ELF-1 (cell line): Measurements from ENCODE around the gene SYTL4.
A peak's percentile ranks its signal among the peaks of the same experiment; 100 is the strongest.
"Not testable (repeated sequence)": the region's sequence is repeated elsewhere in the genome, so short reads cannot be mapped to it uniquely, and the experiment has no call there.

Experiments
- DNase-seq: peaks from one replicate; pipeline ENCODE4 v3.0.0-alpha.2; 2016; ENCODE audit warnings: low read depth, low spot score

SYTL4 gene

DNA sequence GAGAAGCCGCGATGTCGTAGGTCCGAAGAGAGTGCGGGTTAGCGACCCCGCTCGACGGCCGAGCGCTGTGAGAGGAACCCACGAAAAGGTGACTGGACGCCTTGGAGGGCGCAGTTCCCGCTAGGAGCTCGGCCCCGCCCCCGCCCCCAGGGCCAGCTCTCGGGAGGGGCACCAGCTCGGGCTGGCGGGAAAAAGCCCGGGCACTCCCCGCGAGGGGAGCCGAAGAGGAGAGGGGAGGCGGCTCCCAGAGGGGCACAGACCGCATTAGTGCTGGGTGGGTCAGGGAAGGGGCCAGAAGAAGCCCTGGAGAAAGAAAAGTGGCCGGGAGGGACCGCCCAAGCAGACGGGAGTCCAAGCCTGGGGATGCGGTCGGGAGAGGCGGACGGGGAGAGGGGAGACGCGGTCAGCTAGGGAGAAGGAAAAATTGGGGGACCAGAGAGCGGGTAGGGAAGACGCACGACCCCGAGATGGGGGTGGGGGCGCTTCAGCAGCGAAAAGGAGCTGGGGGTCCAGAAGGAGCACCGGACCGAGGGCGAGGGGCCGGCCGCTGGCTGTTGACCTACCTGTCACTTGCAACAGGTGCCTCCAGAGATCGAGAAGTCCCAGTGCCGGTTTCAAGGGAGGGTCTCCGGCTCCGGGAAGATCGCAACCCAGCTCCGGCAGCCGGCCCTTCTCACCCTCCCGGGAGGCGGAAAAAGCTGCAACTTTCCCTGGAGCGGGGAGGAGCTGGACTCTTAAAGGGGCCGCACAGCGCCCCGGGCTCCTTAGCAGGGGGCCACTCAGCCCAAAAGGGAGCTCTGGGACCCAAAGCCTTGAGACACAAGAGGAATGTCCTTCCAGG, at the start of gene SYTL4:
TSS of gene SYTL4 (minus strand) at position 681 of the 841 bp plus-strand sequence. CDS start 30,084 bp downstream, outside the sequence.
- peak; percentile 62 for DNase-seq

DNA sequence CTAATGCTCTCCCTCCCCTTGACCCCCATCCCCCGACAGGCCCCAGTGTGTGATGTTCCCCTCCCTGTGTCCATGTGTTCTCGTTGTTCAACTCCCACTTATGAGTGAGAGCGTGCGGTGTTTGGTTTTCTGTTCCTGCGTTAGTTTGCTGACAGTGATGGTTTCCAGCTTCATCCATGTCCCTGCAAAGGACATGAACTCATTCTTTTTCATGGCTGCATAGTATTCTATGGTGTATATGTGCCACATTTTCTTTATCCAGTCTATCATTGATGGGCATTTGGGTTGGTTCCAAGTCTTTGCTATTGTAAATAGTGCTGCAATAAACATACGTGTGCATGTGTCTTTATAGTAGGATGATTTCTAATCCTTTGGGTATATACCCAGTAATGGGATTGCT, 37.5 kb upstream of the SYTL4 start:
- not testable (repeated sequence) for DNase-seq

DNA sequence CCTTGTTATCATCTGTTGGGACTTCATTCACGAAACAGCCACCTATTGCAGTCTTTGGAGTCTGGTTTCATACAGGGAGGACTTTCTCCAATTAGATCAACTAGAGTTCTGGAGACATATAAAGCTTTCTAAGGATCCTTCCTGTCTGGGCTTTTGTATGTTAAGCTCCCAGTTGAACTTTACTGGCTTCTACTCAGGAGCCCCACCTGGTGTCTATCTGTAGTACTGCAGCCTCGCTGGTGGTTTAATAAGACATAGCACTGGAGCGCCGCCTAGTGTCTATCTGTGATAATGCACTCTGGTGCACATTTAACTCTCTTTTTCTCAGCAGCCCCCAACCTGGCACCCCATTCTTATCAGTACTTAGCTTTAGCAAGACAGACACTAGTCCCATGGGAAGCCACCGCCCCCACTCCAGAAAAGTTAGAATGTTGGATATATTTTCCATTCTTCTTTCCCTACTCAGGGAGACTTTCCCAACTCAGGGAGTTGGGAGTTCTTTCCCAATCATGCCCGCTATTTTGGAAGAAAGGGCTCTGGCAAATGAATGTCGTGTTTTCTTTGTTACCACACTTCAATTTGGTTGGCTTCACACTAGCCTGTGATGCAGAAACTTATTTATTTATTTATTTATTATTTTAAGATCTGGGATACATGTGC, 36.9 kb upstream of the SYTL4 start:
- DNase-seq, result peak; percentile 89

DNA sequence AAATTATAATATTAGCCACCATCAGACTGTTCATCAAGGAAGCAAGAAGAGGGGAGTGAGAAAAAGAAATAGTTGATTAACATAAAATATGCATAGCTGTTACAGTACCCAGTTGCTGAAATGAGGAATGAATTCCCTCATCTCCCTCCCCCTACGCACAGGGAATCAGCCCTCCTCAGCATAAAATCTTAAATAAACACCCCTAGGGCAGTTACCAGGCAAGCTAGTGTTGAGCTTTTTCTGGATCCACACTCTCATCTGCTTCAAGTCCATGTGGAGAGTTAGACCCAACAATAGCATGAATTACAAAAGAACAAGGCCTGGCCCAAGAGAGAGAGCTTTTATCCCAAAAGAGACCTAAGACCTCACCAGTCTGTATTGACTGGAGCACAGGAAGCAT, 19.0 kb upstream of the SYTL4 start:
- DNase-seq, result peak; percentile 21

DNA sequence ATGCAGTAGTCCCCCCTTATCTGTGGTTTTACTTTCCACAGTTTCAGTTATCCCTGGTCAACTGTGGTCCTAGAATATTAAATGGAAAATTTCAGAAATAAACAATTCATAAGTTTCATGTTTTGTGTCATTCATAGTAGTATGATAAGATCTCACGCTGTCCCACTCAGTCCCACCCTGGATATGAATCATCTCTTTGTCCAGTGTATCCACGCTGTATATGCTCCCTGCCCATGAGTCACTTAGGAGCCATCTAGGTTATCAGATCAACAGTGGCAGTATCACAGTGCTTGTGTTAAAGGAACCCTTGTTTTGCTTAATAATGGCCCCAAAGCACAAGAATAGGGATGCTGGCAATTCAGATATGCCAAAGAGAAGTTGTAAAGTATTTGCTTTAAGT, 16.2 kb upstream of the SYTL4 start:
- no peak for DNase-seq

DNA sequence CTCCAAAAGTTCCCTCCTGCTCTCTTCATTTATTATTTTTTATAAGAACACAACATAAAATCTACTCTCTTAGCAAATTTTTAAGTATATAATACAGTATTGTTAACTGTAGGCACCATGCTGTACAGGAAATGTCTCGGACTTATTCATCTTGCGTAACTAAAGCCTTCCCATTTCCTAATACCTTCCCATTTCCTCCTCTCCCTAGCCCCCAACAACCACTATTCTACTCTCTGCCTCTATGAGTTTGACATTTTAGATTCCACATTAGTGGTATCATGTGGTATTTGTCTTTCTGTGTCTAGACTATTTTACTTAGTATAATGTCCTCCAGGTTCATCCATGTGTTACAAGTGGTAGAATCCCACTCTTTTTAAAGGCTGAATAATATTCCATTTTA, 15.8 kb upstream of the SYTL4 start:
- DNase-seq, result no peak

DNA sequence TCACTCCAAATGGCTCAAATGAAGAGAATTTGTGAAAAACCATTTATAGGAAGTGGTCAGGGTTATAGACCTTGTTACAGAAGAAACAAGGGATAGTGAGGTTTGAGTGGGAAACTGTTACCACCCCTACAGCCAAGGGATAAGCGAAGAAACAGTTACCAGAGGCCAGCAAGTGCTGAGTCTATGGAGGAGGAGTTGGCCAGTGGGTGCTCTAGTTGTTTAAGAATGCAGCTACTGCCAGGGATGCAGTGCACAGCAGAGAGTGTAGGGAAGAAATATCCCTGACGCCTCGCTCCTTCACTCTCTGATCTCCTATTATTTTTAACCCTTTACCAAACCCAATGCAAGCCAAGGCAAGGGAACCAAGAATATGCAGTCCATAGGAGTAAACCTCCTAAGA, 15.2 kb upstream of the SYTL4 start:
- DNase-seq, result no peak

DNA sequence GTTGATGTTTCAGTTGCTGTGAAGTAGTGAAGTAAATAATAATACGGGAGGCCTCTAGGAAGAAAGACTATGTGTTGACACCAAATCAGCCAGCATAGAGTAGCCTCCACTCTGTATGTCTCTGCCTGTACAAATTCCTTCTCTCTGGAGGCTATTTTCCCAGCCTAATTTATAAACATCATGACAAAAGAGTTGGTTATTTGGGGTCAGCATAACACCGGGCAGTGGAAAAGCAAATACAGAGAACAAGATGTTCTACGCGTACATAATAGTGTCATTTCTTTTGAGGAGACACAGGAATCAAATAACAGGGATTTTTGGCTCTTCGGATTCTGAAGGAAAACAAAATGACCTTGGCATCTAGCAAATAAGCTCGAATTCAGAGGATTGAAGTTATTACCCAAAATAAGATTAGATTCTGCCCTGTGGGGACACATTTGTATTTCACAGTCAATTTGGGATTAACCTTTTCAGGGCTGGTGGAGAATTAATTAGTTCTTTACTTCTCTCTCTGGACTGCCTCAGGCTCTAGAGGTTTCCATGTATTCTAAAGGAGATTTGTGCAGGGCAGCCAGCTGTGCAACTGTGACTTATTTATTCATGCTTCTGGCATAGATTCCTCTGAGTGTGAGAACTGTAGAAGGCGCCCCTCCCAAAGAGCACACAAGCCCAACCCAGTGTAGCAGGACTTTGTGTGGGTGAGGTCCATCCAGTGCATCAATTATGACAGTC, 14.1 kb upstream of the SYTL4 start:
- peak; percentile 27 for DNase-seq

DNA sequence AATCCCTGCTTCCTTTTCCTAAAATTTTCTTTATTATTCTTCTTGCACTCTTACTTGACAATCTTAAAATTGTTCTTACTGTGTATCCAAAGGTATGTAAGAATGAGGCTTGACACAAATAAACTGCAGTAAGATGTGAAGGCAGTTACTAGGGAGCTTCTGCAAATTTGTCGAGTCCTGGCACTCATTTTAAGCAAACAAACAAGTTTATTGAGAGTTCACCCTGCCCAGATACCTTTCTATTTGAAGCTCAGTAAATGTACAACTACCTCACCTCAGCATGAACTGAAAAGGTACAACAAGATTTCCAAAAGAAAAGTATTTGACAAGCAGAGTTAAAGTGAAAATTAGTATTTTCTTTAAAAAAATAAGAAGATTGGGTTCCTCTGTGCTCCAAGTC, 13.3 kb upstream of the SYTL4 start:
- DNase-seq, result no peak

DNA sequence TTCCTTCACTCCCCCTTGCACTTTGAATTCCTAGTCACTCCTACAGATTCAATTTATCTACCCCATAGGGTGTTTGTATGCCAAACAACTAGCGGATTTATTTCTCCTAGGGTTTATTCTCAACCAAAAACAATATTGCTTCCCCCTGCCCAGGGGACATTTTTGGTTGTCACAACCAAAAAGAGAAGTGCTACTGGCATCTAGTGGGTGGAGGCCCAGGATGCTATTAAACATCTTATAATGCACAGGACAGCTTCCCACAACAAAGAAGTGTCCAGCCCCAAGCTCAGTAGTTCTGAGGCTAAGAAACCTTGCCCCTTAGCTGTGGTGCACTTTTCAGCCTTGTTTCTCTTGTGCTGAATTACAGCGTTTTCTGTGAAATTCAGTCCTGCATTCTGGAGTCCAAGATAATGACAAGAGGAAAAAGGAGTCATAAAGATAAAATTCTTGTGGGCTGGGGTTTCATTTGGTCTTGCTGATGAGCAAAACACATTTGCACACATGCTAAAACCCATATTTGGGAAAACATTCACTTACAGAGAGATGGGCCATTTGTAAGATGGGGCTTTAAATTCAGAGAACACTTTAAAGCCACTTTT, 11.2 kb upstream of the SYTL4 start:
- DNase-seq, result no peak

DNA sequence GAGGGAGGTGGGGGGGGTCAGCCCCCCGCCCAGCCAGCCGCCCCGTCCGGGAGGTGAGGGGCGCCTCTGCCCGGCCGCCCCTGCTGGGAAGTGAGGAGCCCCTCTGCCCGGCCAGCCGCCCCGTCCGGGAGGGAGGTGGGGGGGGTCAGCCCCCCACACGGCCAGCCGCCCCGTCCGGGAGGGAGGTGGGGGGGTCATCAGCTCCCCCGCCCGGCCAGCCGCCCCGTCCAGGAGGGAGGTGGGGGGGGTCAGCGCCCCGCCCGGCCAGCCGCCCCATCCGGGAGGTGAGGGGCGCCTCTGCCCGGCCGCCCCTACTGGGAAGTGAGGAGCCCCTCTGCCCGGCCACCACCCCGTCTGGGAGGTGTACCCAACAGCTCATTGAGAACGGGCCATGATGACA, 7.9 kb downstream of the SYTL4 start:
- DNase-seq, result not testable (repeated sequence)

DNA sequence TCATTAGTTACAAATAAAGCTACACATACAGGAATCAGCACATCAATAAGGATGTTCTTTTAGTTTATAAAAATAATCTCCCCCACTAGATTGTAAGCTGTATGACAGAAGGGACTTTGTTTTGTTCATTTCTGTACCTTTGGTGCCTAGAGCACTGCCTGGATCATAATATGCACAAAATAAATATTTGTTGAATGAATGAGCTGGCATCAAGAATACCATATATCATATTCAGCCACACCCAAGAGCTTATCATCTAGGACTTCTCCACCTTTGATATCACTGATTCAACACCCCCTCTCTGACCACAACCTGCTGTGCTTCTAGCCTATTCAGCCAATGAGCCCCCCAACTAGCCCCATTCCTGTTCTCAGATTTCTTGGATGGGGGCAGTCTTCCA, 10.6 kb downstream of the SYTL4 start:
- DNase-seq, result no peak

DNA sequence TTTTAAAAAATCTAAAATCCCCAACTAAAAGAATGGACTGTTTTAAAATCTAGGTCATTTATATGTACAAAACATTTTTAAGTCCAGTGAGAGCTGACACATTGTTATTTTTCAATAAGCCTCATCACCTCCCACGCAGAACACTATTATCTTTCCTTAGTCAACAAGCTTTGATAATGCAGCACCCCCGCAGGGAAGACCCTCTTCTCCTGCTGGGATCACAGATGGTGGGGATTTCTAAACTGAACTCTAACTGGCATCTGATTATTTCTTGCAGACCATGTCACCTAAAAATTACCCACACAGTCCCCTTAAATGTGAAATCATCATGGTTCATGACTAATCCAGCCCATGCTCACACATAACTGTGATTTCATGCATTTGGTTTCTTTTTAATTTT, 11.6 kb downstream of the SYTL4 start:
- no peak for DNase-seq

DNA sequence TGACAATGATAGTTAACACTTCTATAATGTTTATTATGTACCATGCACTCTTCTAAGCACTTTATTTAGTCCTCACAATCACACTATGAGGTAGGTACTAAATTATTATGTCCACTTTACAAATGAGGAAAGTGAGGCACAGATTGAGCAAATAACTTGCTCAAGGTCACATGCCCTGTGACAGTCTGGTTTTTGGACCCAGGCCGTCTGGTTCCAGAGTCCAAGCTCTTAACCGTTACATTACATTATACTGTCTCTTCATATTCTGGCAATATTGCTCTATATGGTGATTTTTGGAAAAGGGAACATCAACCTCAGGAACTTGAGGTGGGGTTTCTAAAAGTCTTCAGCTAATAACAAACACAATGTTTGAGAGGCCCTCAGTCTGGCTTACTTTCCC, 12.8 kb downstream of the SYTL4 start:
- no peak for DNase-seq

DNA sequence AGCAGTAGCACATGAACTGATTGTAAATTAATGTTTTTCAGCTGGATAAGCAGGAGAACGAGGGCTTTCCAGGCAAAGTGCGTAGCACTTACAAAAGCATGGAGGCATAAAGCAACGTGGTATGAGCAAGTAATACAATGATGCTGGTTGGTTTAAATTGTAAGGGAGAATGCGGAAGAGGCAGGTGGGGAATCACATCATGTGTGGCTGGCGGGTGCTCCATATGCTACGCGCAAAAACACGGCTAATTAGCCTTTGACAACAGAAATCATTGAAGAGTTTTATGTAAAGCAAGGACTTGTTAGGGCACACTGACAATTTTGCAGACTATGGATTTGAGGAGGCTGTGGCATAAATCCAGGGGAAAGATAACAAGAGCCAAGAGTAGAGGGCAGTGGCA, 14.6 kb downstream of the SYTL4 start:
- no peak for DNase-seq

DNA sequence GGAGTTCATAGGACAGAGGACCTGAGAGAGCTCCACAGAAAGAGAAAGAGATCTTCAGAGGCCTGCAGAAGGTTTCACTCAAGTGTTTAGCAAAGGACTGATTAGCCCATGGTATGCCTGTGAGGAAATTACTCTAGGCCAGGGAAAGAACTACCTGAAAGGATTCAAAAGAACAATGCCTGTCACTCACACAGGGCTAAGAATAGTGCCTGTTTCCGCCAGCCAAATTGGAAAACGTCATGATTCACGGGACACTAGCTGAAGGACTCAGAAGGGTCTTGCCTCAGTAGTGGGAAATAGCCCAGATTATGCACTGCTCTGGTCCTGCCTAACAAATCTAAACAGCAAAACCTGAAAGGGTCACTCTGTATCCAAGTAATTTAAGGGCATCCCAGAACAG, 21.1 kb downstream of the SYTL4 start:
- peak; percentile 49 for DNase-seq

DNA sequence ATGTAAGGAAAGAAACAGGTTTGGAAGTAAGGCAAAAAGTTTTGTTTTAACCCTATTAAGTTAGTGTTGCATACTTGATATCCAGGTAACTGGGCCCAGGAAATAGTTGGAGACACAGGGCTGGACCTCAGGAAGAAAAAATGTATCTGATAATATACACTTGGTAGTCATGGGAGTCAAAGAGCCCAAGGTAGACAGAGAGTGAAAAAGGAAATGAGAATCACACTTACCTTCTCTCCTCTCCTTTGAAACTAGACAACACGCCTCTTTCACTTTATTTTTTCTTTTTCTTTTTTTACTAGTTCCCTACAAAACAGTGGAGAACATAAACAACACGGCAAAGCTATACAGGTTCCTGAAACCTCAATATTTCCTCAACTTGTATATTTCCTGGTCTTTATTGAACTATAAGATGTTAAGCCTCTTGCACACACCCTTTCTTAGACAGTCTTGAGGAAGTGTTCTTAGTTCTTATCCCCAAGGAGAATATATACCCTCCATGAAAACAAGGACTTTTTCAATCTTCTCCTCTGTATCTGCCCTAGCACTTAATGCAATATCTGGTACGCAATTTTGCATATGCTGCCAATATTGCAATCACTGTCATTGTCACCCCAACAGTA, 27.2 kb downstream of the SYTL4 start:
- DNase-seq, result no peak

DNA sequence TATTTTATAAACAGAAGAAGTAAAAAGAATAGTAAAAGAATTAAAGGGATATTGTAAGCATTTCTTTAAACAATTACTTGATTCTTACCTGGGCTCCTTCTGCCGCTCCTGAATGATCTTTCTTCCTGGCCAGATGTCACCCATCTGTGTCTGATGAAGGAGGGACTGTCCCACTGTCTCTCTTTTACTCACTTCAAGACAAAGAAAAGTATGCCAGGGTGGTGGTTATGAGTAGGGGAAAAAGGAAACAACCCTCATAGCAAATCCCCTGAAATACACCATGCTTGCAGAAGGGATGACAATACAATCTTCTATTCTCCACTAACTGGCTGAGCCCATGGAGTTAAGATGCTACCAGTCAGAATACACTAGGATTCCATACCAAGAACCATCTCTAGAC, 31.1 kb downstream of the SYTL4 start:
- DNase-seq, result no peak

DNA sequence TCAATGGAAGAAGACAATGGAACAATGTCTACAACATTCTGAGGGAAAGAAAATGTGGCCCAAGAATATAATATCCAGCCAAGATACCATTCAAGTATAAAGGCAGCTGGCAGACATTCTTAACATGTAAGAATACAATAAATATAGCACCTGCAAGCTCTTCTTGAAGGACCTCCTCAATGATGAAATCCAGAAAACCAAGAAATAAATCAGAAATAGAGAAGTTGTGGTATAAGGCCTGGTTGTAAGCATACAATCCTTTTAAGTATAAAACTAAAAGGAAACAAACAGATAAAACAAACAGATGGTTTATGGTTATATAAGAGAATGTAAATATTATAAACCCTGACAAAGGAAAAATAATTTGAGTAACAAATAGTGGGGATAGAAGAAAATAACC, 33.4 kb downstream of the SYTL4 start:
- no peak for DNase-seq

DNA sequence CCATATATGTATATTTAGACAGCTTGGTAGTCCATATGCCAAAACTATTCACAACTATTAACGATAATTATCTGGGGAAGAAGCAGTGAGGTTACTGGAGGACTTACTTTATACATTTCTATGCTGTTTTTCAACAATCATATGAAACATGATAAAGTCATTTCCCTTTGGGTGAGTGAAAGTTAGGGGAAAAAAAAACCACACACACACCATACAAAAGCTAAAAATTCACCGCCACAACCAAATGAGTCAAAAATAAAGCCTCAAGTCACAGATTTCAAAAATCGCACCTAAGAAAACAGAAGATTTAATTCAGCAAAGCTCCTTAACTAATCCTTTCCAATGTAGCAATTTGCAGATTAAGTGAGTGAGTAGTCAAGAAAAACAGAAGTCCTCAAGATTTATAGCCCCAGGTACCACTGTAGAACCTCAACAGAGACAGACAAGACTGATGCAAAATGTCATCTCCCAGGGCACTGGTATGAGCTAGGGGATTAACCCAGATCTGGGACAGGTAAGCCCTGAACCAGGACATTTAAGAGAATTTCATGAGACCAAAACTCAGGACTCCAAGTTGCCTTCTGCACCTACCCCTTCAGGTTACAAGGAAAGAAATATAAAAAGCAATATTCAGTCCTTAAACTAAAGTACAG, 35.1 kb downstream of the SYTL4 start:
- DNase-seq, result no peak

DNA sequence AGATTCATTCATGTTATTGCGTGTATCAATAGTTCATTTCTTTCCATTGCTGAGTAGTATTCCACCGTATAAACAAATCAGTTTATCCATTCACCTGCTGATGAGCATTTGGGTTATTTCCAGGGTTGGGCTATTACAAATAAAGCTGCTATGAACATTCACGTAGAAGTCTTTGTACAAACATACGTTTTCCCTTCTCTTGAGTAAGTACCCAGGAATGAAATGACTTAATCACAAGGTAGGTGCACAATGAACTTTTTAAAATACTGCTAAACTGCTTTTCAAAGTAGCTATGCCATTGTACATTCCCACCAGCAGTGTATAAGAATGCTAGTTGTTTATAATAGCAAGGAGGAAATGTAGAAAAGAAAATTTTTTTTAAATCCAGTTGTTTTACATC, 35.9 kb downstream of the SYTL4 start:
- no peak for DNase-seq
